GM19395 (cell line): ENCODE measurements around the gene SETD1A.

Experiments
- ATAC-seq: cut with Tn5 transposase; IDR thresholded peaks from one replicate; pipeline ENCODE4 v1.9.1; 2021; ENCODE audit warnings: mild to moderate bottlenecking, moderate library complexity; ENCODE audit not compliant: unreplicated experiment

The SETD1A gene

GRCh38 chr16:30953111-30953510 lies 4.4 kb upstream of the SETD1A start:
- no peak for ATAC-seq

GRCh38 chr16:30953511-30954124 lies 3.9 kb upstream of the SETD1A start:
- no peak for ATAC-seq

GRCh38 chr16:30954993-30955392 lies 2.6 kb upstream of the SETD1A start:
- no peak for ATAC-seq

- ATAC-seq: peak; percentile 55
Measured at GRCh38 chr16:30956601-30957455, 726 bp upstream of the SETD1A start.

- ATAC-seq: peak; percentile 15
Measured at GRCh38 chr16:30958175-30959079, 873 bp downstream of the SETD1A start.

DNA sequence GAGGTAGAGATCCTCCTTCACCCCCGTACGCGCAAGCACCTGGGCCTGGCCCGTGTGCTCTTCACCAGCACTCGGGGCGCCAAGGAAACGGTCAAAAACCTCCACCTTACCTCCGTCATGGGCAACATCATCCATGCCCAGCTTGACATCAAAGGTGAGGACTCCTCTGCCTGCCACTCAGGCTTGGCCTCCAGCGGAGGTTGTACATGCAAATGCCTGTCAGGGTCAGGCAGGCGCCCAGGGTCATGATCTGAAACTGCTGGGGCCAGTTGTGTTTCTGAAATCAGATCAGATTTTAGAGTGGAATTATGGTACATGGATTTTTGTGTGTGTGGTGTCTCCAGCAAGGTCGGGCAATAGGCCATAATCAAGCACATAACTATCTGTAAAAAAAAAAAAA lies 3.8 kb downstream of the SETD1A start:
- ATAC-seq: no peak

- no peak for ATAC-seq
Measured at GRCh38 chr16:30963925-30964511, 6.5 kb downstream of the SETD1A start.

GRCh38 chr16:30964574-30965226 lies 7.1 kb downstream of the SETD1A start:
- no peak for ATAC-seq

- ATAC-seq: no peak
Measured at GRCh38 chr16:30965436-30965835, 7.9 kb downstream of the SETD1A start.

GRCh38 chr16:30966033-30966619 lies 8.6 kb downstream of the SETD1A start:
- no peak for ATAC-seq

GRCh38 chr16:30967795-30968194 lies 10.2 kb downstream of the SETD1A start:
- ATAC-seq: no peak

DNA sequence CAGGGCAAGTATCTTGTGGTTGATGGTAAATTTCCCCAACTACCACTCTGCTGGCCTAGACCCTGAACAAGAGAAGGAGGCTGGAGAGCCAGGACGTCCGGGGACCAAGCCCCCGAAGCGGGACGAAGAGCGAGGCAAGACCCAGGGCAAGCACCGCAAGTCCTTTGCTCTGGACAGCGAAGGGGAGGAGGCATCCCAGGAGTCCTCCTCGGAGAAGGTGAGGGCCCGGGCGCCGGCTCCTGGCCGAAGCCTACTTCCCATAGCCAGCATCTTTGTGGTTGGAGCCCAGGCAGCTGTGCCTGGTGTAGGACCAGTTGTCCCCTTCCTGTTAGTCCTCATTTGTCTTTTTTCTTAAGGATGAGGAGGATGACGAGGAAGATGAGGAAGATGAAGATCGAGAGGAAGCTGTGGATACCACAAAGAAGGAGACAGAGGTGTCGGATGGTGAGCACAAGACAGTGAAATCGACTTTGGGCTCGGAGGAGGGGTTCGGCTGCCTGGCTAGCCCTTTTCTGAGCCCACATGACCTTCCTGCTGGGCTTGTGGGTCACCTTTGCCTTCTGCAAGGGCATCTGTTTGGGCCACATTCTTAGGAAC lies 11.8 kb downstream of the SETD1A start:
- no peak for ATAC-seq

DNA sequence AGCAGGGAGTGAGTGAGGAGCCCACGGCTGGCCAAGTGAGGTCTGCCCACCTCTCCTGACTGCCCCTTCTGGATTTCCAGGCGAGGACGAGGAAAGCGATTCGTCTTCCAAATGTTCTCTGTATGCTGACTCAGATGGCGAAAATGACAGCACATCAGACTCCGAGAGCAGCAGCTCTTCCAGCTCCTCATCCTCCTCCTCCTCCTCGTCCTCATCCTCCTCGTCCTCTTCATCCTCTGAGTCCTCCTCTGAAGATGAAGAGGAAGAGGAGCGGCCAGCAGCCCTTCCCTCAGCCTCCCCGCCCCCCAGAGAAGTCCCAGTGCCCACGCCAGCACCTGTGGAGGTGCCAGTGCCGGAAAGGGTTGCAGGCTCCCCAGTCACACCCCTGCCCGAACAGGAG lies 13.7 kb downstream of the SETD1A start:
- no peak for ATAC-seq

- no peak for ATAC-seq
Measured at GRCh38 chr16:30972872-30973271, 15.3 kb downstream of the SETD1A start.

DNA sequence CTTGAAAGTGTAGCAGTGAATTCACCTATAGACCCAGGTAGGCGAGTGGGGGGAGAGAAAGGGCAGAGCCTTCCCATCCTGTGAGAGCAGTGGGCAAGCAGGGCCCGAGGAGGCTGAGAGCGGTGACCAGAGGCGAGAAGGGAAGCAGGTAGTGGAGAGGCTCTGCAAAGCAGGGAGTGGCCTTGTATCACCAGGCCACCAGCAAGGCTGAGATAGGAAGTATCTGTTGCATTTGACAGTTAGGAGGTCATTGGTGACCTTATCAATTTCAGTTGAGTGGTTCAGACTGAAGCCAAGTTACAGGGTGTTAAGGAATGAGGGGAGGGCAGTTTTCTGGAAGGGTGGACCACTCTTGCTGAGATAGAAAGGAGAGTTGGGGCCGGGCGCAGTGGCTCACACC lies 16.8 kb downstream of the SETD1A start:
- no peak for ATAC-seq

- no peak for ATAC-seq
Measured at GRCh38 chr16:30976486-30976885, 18.9 kb downstream of the SETD1A start.

DNA sequence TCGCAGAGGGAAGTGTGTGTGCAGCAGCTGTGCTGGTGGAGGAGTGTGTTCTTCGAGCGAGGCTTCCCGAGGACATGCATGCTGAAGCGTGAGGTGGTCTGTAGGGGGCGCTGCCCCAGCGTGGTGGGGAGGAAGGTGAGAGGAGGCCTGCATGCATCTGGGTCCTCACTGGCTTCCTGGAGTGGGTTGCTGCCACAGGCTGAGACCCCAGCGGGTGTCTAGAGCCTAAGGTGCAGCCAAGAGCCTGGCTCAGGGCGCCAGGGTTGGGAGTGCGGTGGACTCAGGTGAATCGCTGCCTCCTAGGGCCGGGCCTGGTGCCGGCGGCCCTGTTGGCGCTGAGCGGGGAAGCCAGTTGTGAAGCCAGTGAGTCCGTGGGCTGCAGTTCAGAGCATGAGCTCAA lies 19.9 kb downstream of the SETD1A start:
- ATAC-seq: no peak

DNA sequence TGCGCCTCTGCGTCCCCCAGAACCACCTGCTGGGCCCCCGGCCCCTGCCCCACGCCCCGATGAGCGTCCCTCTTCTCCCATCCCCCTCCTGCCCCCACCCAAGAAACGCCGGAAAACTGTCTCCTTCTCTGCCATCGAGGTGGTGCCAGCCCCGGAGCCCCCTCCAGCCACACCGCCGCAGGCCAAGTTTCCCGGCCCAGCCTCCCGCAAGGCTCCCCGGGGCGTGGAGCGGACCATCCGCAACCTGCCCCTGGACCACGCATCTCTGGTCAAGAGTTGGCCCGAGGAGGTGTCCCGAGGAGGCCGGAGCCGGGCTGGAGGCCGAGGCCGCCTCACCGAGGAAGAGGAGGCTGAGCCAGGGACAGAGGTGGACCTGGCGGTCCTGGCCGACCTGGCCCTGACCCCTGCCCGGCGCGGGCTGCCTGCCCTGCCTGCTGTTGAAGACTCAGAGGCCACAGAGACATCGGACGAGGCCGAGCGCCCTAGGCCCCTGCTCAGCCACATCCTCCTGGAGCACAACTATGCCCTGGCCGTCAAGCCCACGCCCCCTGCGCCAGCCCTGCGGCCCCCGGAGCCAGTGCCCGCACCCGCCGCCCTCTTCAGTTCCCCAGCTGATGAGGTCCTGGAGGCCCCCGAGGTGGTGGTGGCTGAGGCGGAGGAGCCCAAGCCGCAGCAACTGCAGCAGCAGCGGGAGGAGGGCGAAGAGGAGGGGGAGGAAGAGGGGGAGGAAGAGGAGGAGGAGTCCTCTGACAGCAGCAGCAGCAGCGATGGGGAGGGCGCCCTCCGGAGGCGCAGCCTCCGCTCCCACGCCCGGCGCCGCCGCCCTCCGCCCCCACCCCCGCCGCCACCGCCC lies 21.8 kb downstream of the SETD1A start:
- ATAC-seq: no peak

GRCh38 chr16:30980023-30980371 lies 22.4 kb downstream of the SETD1A start:
- ATAC-seq: no peak
